Transverse colon (tissue), 4 donors: Measurements from ENCODE around the gene SLC29A1.

Source experiments
- CTCF ChIP-seq, 5 experiments: fragments of 200-600 bp in 3 of 5; fragments of 450-650 bp in 2 of 5; sonication (generic) in 3 of 5; IDR thresholded peaks; 1 replicate in 2 of 5; 2 replicates in 3 of 5; pipeline ENCODE4 v1.5.1; 2016 to 2017; ENCODE audit warnings: antibody characterized with exemption in 5 of 5, inconsistent platforms in 3 of 5, mild to moderate bottlenecking in 2 of 5, moderate library complexity in 1 of 5
- EP300 ChIP-seq: sonication (generic); formaldehyde crosslinking; IDR thresholded peaks from one replicate; pipeline ENCODE4 v1.6.1; 2017; ENCODE audit warnings: antibody characterized with exemption, low read depth
- POLR2A ChIP-seq: fragments of 450-650 bp; IDR thresholded peaks from one replicate; pipeline ENCODE4 v1.6.1; 2016; ENCODE audit warnings: antibody characterized with exemption, mild to moderate bottlenecking, moderate library complexity
- POLR2AphosphoS5 ChIP-seq, 3 donors: sonication (generic); formaldehyde crosslinking; IDR thresholded peaks; one replicate each; pipeline ENCODE4 v1.6.1; 2016; ENCODE audit warnings: antibody characterized with exemption in 3 of 3

DNA sequence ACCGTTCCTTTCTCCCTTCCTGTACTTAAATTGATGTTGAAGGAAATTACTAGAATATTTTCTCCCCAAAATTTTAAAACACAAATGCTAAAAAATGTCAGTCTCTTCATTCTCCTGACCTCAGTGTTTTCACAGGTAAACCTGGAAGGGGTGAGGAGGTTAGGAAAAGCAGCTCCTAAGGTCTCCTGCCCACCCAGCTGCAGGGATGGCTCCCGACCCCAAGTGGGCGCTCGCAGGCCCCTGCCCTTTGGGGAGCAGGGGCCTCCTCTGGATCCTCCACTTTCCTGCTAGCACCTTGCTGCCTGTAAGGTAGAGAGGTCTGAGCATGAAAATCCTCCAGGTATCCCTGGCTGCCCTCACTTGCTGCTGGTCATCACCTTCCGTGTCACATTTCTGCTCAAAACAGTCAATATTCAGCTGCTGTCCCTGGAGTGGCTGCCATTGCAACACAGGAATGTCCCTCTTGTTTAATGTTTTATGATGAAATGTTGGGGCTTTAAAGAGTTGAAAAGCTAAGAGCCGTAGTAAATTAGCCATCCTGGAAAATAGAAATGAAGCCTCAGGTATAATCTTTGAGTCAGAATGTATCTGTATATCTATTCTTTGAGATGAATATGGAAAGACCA lies 12.6 kb downstream of the SLC29A1 start:
- TF ChIP-seq POLR2A (no peak), CTCF (IDR thresholded peaks at IDR 0.05) (no peak), POLR2AphosphoS5 (IDR thresholded peaks at IDR 0.05) (no peak), EP300 (no peak)
